GM12878 (cell line): ENCODE data around the gene ITFG1. TPM values are rescaled to one million over a fixed set of nuclear protein-coding genes. Genes with fewer than 3 reads are reported as not detected.

ENCODE experiments used
- ATAC-seq: fragments of 200-7000 bp; cut with Tn5 transposase; 3 replicates; pipeline ENCODE4 v1.9.1; 2020; ENCODE audit warnings: mild to moderate bottlenecking, moderate library complexity
- BruUV-seq: library from RNA; stranded (reverse); fragments of 400-500 nt; replicated peaks from 2 replicates; lab custom pipeline; 2021; lab: Mats Ljungman, UMichigan
- CTCF ChIA-PET: fragments of 300-600 bp; sonication (Branson Sonifier 250); formaldehyde crosslinking; extraction: SDS; loops from one replicate; lab custom pipeline; 2021; ENCODE audit warnings: inconsistent platforms; lab: Yijun Ruan, JAX
- POLR2A ChIA-PET: fragments of 350-600 bp; formaldehyde crosslinking; extraction: SDS; loops from one replicate; lab custom pipeline; 2021; ENCODE audit warnings: inconsistent platforms; lab: Charles Lee
- RAD21 ChIA-PET: fragments of 300-600 bp; sonication (Branson Sonifier 250); formaldehyde crosslinking; loops from one replicate; lab custom pipeline; 2023; ENCODE audit warnings: antibody characterized with exemption; ENCODE audit not compliant: unreplicated experiment; lab: Charles Lee
- SMC1A ChIA-PET: fragments of 300-600 bp; sonication (Branson Sonifier 250); formaldehyde crosslinking; loops from one replicate; lab custom pipeline; 2023; ENCODE audit not compliant: unreplicated experiment, uncharacterized antibody; lab: Charles Lee
- DNase-seq: peaks from one replicate; pipeline ENCODE4 v3.0.0-alpha.2; 2011; ENCODE audit warnings: low read depth, low spot score
- FAIRE-seq: peaks from 3 replicates; lab custom pipeline; 2011; peaks lifted over from hg19 to GRCh38; lab: Jason Lieb, UNC
- H2AFZ ChIP-seq: 2 replicates; pipeline ENCODE4 v1.6.0; 2011; ENCODE audit warnings: low read depth, low read length, control low read depth; ENCODE audit not compliant: control insufficient read depth
- H3K27ac ChIP-seq: 2 replicates; pipeline ENCODE4 v1.5.1; 2011; ENCODE audit warnings: control low read depth; ENCODE audit not compliant: control insufficient read depth, insufficient read depth
- H3K27me3 ChIP-seq, 2 experiments: replicated peaks in 1 of 2; 2 replicates each; pipeline versions ENCODE4 v1.6.0 to v1.6.1; 2011; ENCODE audit warnings: low read length in 1 of 2; ENCODE audit not compliant: control insufficient read depth in 2 of 2, insufficient read depth in 2 of 2
- H3K36me3 ChIP-seq, 2 experiments: 2 replicates each; pipeline ENCODE4 v1.5.1; 2011; ENCODE audit warnings: low read length in 1 of 2; ENCODE audit not compliant: control insufficient read depth in 2 of 2, insufficient read depth in 2 of 2
- H3K4me1 ChIP-seq: 2 replicates; pipeline ENCODE4 v1.6.1; 2011; ENCODE audit warnings: mild to moderate bottlenecking, low read length, moderate library complexity, mixed read lengths; ENCODE audit not compliant: control insufficient read depth, insufficient read depth
- H3K4me2 ChIP-seq: 2 replicates; pipeline ENCODE4 v1.6.0; 2011; ENCODE audit warnings: control low read depth; ENCODE audit not compliant: control insufficient read depth, insufficient read depth
- H3K4me3 ChIP-seq: fragments of 200-600 bp; sonication (generic); 2 replicates; pipeline ENCODE4 v1.5.1; 2016
- H3K79me2 ChIP-seq: 2 replicates; pipeline ENCODE4 v1.6.0; 2011; ENCODE audit warnings: low read length; ENCODE audit not compliant: control insufficient read depth, insufficient read depth
- H3K9ac ChIP-seq: 2 replicates; pipeline ENCODE4 v1.8.0; 2011; ENCODE audit warnings: low read length, control low read depth, mixed read lengths; ENCODE audit not compliant: control insufficient read depth, insufficient read depth
- H3K9me3 ChIP-seq: replicated peaks from 3 replicates; pipeline ENCODE4 v1.5.1; 2011; ENCODE audit warnings: mild to moderate bottlenecking, low read length; ENCODE audit not compliant: control insufficient read depth, insufficient read depth
- H4K20me1 ChIP-seq: 2 replicates; pipeline ENCODE4 v1.6.0; 2011; ENCODE audit not compliant: control insufficient read depth, insufficient read depth
- CHD4 ChIP-seq: fragments of 200-600 bp; sonication (generic); IDR thresholded peaks from 2 replicates; pipeline ENCODE4 v1.6.1; 2016; ENCODE audit warnings: mild to moderate bottlenecking
- MEF2B ChIP-seq: fragments of 450-650 bp; IDR thresholded peaks from 2 replicates; pipeline ENCODE4 v1.6.1; 2018; ENCODE audit warnings: mild to moderate bottlenecking, moderate library complexity; ENCODE audit not compliant: partially characterized antibody, poor library complexity, severe bottlenecking
- NKRF ChIP-seq: fragments of 450-650 bp; conservative IDR thresholded peaks from 2 replicates; pipeline ENCODE4 v1.6.1; 2017; ENCODE audit warnings: mild to moderate bottlenecking, moderate library complexity
- RB1 ChIP-seq: fragments of 450-650 bp; formaldehyde crosslinking; IDR thresholded peaks from 2 replicates; pipeline ENCODE4 v1.6.1; 2017; ENCODE audit warnings: mild to moderate bottlenecking, borderline replicate concordance
- RELB ChIP-seq: fragments of 450-650 bp; IDR thresholded peaks from 2 replicates; pipeline ENCODE4 v1.6.1; 2017; ENCODE audit warnings: low read depth, mild to moderate bottlenecking, moderate library complexity
- TCF3 ChIP-seq: IDR thresholded peaks from 2 replicates; pipeline ENCODE4 v1.6.1; 2012; ENCODE audit warnings: low read depth, mild to moderate bottlenecking, low read length, borderline replicate concordance; ENCODE audit not compliant: insufficient read depth
- TCF7 ChIP-seq: IDR thresholded peaks from 2 replicates; pipeline ENCODE4 v1.6.1; 2014; ENCODE audit warnings: antibody characterized with exemption, borderline replicate concordance
- WRNIP1 ChIP-seq: IDR thresholded peaks from 2 replicates; pipeline ENCODE4 v1.6.1; 2011; ENCODE audit warnings: low read depth, low read length, improper control_type of control experiment, borderline replicate concordance
- ZNF687 ChIP-seq: fragments of 450-650 bp; IDR thresholded peaks from 2 replicates; pipeline ENCODE4 v1.6.1; 2017; ENCODE audit warnings: mild to moderate bottlenecking, moderate library complexity
- WGBS: methylation state at CpG from one replicate; pipeline ENCODE4 v1.1.6; 2016; ENCODE audit warnings: low lambda C conversion rate; ENCODE audit not compliant: insufficient replicate concordance, insufficient coverage; ENCODE audit errors: missing lambda C conversion rate; 5-methylcytosine and 5-hydroxymethylcytosine counted together
- in situ Hi-C: fragments of 300-500 bp; cut with MboI; formaldehyde crosslinking; loops from 9 replicates; pipeline ENCODE4 v1.14.3; 2018; ENCODE audit warnings: mixed read lengths
- intact Hi-C: fragments of 100-400 bp; cut with micrococcal nuclease; formaldehyde crosslinking; loops from one replicate; pipeline ENCODE4 v1.14.2; 2022; ENCODE audit not compliant: unreplicated experiment
- polyA plus RNA-seq, 11 experiments: library from polyadenylated mRNA; depleted of rRNA in 4 of 11; unstranded in 6 of 11; stranded (reverse) in 5 of 11; fragments of >200 nt; fragmentation: Nextera tagmentation in 4 of 11; fragmentation: Illumina TruSeq in 1 of 11; extraction: Ambion mirVana in 4 of 11; extraction: Trizol in 1 of 11; gene quantifications; 1 replicate in 1 of 11; 2 replicates in 10 of 11; pipeline versions ENCODE4 v1.2.1 to v1.2.3, GENCODE V29; 2011 to 2016; ENCODE audit warnings: inconsistent platforms in 2 of 11, missing spikeins in 2 of 11, low read depth in 1 of 11
- total RNA-seq, 4 experiments: library from RNA; depleted of rRNA in 3 of 4; stranded (reverse); fragments of >200 nt in 3 of 4; fragmentation: Illumina TruSeq in 1 of 4; extraction: Trizol in 1 of 4; gene quantifications; 2 replicates each; pipeline versions ENCODE4 v1.2.1 to v1.2.3, GENCODE V29; 2013 to 2021
- TF ChIP-seq, protein P1 (sequence below): fragments of 450-650 bp; IDR thresholded peaks from 2 replicates; pipeline ENCODE4 v1.6.1; 2017; ENCODE audit warnings: antibody characterized with exemption, mild to moderate bottlenecking, moderate library complexity

ITFG1 gene
- total and polyA plus RNA-seq, 10 of the 15 experiments (the other 5 are each of a cell fraction or from before 2014, with no cell fraction given): 9.3 to 56.3 (median 28.6) TPM

DNA sequence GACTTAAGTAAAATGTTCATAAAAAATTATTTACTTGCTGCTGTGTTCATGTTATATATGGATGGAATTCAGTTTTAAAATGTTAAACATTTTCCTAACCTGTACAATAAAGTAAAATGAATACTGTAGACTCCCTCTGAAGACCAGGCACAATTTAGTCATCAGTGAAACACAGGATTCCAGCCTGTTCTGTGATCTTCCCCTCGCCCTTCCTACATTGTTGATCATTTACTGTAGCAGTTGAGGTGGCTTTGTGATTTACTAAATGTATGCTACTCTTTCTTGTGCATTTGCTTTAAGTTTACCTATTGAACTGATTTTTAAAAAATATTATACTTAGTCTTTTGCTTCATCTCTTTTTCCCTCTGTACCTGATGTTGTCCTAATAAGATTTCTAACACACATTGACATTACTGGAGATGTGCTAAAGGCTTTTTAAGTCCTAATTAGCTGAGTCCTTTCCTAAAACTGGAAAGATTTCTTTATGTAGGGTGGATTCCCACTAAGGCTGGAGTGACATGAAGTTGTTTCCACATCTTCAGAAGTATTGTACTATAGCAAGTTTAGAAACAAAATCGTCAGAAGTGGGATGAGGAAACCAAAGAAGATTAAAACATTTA, 38.3 kb upstream of the ITFG1 start:
- POLR2A ChIA-PET: no interaction called here
- no peak for DNase-seq

More for the DNA sequence above, 38.3 kb upstream of the ITFG1 start:
- H3K9ac ChIP-seq: no peak overlapping the region
- SMC1A ChIA-PET: interaction anchor here (0.6 to 2.6 kb wide), 9 partner anchors 8 to 485 kb away, joined by 3 to 11 read pairs (median 4); partner anchors contain the start of genes ITFG1 and PHKB
- H3K27ac ChIP-seq: no peak overlapping the region
- no peaks in the 10 kb centered on the region for H3K9me3 ChIP-seq
- intact Hi-C loops (no loop called here), in situ Hi-C loops (no loop called here)
- H3K4me2 ChIP-seq: no peak overlapping the region
- no peaks in the 10 kb centered on the region for H4K20me1 ChIP-seq
- ATAC-seq (no peak), FAIRE-seq (no peak)
- 98% methylated on average over 2 of the region's 2 CpGs for WGBS
- peaks cover 5 to 23% of the 10 kb centered on the region in 2 experiments for H3K36me3 ChIP-seq
- RAD21 ChIA-PET: interaction anchor here (0.8 to 1.1 kb wide), 2 partner anchors 24 to 39 kb away, joined by 3 read pairs; no protein-coding TSS in a partner anchor
- H3K4me1 ChIP-seq: peaks cover 6% of the 10 kb centered on the region; the same call in 1 of the 2 replicates
- BruUV-seq: no TSS peak
- no peaks in the 10 kb centered on the region for H3K27me3 ChIP-seq
- H2AFZ ChIP-seq: no peak overlapping the region
- H3K79me2 ChIP-seq: peaks cover 15% of the 10 kb centered on the region
- TF ChIP-seq, protein P1, sequence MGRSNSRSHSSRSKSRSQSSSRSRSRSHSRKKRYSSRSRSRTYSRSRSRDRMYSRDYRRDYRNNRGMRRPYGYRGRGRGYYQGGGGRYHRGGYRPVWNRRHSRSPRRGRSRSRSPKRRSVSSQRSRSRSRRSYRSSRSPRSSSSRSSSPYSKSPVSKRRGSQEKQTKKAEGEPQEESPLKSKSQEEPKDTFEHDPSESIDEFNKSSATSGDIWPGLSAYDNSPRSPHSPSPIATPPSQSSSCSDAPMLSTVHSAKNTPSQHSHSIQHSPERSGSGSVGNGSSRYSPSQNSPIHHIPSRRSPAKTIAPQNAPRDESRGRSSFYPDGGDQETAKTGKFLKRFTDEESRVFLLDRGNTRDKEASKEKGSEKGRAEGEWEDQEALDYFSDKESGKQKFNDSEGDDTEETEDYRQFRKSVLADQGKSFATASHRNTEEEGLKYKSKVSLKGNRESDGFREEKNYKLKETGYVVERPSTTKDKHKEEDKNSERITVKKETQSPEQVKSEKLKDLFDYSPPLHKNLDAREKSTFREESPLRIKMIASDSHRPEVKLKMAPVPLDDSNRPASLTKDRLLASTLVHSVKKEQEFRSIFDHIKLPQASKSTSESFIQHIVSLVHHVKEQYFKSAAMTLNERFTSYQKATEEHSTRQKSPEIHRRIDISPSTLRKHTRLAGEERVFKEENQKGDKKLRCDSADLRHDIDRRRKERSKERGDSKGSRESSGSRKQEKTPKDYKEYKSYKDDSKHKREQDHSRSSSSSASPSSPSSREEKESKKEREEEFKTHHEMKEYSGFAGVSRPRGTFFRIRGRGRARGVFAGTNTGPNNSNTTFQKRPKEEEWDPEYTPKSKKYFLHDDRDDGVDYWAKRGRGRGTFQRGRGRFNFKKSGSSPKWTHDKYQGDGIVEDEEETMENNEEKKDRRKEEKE: no peak
- TF ChIP-seq WRNIP1 (no peak), ZNF687 (no peak), RELB (no peak), NKRF (no peak), MEF2B (no peak), TCF3 (no peak), RB1 (no peak), TCF7 (no peak), CHD4 (no peak)
- TF ChIP-seq, all 136 proteins: peak for 0
- H3K4me3 ChIP-seq: no peak overlapping the region
- CTCF ChIA-PET: interaction anchor here (0.8 to 1.0 kb wide), 2 partner anchors 8 to 20 kb away, joined by 3 to 5 read pairs; no protein-coding TSS in a partner anchor
